ENCODE results near the gene TOGARAM1.

Gene TOGARAM1

DNA sequence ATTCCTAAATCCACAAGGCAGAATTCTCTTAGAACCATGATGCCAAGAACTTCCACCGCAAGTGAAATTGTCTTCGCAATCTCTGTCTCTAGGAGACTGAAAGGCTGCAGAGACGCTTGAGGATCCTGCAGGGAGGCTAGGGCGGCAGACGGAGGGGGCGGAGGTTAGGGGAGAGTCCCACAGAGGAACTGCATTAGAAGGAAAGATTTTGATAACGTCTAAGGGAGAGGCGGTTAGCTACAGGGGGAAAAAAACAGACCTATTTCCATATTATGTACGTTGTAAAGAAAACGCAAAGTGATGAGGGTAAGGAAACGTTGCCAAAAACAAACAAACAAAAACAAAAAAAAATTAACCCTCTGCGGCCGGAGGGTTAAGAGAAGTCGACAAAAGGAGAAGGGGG lies 838 bp upstream of the TOGARAM1 start:
- TF ChIP-seq, protein P1, sequence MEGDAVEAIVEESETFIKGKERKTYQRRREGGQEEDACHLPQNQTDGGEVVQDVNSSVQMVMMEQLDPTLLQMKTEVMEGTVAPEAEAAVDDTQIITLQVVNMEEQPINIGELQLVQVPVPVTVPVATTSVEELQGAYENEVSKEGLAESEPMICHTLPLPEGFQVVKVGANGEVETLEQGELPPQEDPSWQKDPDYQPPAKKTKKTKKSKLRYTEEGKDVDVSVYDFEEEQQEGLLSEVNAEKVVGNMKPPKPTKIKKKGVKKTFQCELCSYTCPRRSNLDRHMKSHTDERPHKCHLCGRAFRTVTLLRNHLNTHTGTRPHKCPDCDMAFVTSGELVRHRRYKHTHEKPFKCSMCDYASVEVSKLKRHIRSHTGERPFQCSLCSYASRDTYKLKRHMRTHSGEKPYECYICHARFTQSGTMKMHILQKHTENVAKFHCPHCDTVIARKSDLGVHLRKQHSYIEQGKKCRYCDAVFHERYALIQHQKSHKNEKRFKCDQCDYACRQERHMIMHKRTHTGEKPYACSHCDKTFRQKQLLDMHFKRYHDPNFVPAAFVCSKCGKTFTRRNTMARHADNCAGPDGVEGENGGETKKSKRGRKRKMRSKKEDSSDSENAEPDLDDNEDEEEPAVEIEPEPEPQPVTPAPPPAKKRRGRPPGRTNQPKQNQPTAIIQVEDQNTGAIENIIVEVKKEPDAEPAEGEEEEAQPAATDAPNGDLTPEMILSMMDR (IDR thresholded peaks at IDR 0.05; ENCODE audit: low read depth, low read length): no peak
- peak; percentile 65 to 71 for DNase-seq (ENCODE audit: low read depth in 2 of 2)
- peak overlapping the region; percentile 78 to 87 for H3K4me3 ChIP-seq (replicated peaks in 1 of 2; ENCODE audit: low read depth in 2 of 2, low read length in 2 of 2)

DNA sequence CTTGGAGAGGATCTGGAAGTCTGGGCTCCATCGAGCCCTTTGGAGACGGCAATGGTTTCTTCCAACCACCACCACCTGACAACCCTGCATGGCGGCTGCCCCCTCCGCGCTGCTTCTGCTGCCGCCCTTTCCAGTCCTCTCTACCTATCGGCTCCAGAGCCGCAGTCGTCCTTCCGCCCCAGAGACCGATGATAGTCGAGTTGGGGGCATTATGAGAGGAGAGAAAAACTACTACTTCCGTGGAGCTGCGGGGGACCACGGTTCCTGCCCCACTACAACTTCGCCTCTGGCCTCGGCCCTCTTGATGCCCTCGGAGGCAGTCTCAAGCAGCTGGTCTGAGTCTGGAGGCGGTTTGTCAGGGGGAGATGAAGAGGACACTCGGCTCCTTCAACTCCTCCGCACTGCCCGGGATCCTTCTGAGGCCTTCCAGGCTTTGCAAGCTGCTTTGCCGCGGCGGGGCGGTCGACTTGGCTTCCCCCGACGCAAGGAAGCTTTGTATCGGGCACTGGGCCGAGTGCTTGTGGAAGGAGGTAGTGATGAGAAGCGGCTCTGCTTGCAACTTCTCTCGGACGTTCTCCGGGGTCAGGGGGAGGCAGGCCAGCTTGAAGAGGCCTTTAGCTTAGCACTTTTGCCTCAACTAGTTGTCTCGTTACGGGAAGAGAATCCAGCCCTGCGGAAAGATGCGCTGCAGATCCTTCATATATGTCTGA lies 499 bp downstream of the TOGARAM1 start:
- peak; percentile 54 to 65 for DNase-seq (ENCODE audit: low read depth in 2 of 2)
- TF ChIP-seq, protein P1 (IDR thresholded peaks at IDR 0.05; ENCODE audit: low read depth, low read length): no peak
- H3K4me3 ChIP-seq (replicated peaks in 1 of 2; ENCODE audit: low read depth in 2 of 2, low read length in 2 of 2): peak overlapping the region; percentile 78 to 87

DNA sequence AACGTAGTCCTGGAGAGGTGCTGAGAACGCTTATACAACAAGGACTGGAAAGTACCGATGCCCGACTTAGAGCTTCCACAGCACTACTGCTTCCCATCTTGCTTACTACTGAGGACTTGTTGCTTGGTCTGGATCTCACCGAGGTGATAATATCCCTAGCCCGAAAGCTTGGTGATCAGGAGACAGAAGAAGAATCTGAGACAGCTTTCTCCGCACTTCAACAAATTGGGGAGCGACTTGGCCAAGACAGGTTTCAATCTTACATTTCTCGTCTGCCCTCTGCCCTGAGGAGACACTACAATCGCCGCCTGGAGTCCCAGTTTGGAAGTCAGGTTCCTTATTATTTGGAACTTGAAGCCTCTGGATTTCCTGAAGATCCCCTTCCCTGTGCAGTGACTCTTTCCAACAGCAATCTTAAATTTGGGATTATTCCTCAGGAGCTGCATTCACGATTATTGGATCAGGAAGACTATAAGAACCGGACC lies 1.1 kb downstream of the TOGARAM1 start:
- no peak for DNase-seq (ENCODE audit: low read depth in 2 of 2)
- TF ChIP-seq, protein P1 (IDR thresholded peaks at IDR 0.05; ENCODE audit: low read depth, low read length): no peak
- H3K4me3 ChIP-seq (replicated peaks in 1 of 2; ENCODE audit: low read depth in 2 of 2, low read length in 2 of 2): peak overlapping the region; percentile 78 to 87

DNA sequence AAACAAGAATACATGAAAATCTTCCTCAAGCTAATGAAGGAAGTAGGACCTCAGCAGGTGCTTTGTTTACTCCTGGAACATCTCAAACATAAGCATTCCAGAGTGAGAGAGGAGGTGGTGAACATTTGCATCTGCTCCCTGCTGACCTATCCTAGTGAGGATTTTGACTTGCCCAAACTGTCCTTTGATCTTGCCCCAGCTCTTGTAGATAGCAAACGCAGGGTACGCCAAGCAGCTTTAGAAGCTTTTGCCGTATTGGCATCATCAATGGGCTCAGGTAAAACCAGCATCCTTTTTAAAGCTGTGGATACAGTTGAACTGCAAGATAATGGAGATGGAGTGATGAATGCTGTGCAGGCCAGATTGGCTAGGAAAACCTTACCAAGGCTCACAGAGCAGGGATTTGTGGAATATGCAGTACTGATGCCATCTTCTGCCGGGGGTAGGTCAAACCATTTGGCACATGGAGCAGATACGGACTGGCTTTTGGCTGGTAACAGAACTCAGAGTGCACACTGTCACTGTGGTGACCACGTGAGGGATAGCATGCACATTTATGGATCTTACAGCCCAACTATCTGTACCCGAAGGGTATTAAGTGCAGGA lies 1.9 kb downstream of the TOGARAM1 start:
- TF ChIP-seq, protein P1 (IDR thresholded peaks at IDR 0.05; ENCODE audit: low read depth, low read length): no peak
- H3K4me3 ChIP-seq (replicated peaks in 1 of 2; ENCODE audit: low read depth in 2 of 2, low read length in 2 of 2): peak overlapping the region; percentile 78 to 87
- DNase-seq (ENCODE audit: low read depth in 2 of 2): peak in 1 of 2 donors; percentile 12

DNA sequence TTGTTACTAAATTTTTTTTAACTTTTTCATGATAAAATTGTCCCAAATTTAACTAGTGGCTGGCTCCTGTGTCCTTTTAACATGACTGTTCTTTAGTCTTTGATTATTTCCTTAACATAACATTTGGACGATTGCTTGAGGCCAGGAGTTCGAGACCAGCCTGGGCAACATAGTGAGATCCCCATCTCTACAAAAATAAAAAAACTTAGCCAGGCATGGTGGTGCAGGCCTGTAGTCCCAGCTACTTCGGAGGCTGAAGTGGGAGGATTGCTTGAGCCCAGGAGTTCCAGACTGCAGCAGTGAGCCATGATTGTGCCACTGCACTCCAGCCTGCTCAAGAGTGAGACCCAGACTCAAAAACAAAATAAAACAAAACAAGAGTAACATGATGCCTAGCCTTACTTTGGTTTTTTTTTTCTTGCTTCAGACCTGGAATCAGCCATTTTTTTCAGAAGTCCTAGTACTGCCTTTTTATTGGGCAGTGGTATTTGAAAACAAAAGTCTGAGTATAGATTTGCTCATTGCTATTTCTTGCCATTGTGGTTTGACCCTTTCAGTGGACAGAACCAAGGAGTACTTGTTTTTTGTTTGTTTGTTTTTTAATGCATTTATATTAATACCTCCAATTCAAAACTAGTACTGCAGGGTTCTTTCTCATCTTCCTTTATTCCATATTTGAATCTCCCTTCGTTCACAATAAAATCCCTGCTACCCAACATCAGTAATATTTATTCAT lies 4.8 kb downstream of the TOGARAM1 start:
- TF ChIP-seq, protein P1 (IDR thresholded peaks at IDR 0.05; ENCODE audit: low read depth, low read length): no peak
- peak overlapping the region in 1 of 2 donors; percentile 12 for H3K4me3 ChIP-seq (replicated peaks in 1 of 2; ENCODE audit: low read depth in 2 of 2, low read length in 2 of 2)
- DNase-seq (ENCODE audit: low read depth in 2 of 2): peak in 1 of 2 donors; percentile 27

DNA sequence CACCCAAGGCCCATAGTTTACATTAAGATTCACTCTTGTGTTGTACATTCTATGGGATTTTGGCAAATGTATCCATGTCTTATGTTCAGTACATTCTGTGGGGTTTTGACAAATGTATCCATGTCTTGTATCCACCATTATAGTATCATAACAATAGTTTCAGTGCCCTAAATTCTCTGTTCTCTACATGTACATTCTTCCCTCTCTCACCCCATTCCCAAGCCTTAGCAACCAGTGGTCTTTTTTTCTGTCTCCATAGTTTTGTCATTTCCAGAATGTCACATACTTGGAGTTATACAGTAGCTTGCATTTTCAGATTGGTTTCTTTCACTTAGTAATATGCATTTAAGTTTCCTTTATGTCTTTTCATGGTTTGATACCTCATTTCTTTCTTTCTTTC lies 6.7 kb downstream of the TOGARAM1 start:
- TF ChIP-seq, protein P1 (IDR thresholded peaks at IDR 0.05; ENCODE audit: low read depth, low read length): no peak
- H3K4me3 ChIP-seq (replicated peaks in 1 of 2; ENCODE audit: low read depth in 2 of 2, low read length in 2 of 2): no peak overlapping the region
- no peak for DNase-seq (ENCODE audit: low read depth in 2 of 2)
